Erythroblast (primary cell): Measurements from ENCODE around the gene DSP.

Source experiments
- GATA1 ChIP-seq: IDR thresholded peaks from 2 replicates; pipeline ENCODE4 v1.6.1; 2011; ENCODE audit warnings: low read depth, mild to moderate bottlenecking, control low read depth, low read length, moderate library complexity
- POLR2A ChIP-seq: IDR thresholded peaks from 2 replicates; pipeline ENCODE4 v1.6.1; 2011; ENCODE audit warnings: mild to moderate bottlenecking, low read length

- TF ChIP-seq POLR2A = no peak
- no peak for TF ChIP-seq GATA1
These were observed 37.0 kb downstream of the DSP start for GRCh38 chr6:7578516-7578915.
